A673 (cell line): ENCODE data around the gene FRMD4A. TPM values are rescaled to one million over a fixed set of nuclear protein-coding genes. Genes with fewer than 3 reads are reported as not detected.

ENCODE experiments used
- BruUV-seq: library from RNA; stranded (reverse); fragments of 400-500 nt; replicated peaks from 2 replicates; lab custom pipeline; 2021; lab: Mats Ljungman, UMichigan
- CTCF ChIA-PET: fragments of 300-600 bp; sonication (Branson Sonifier 250); formaldehyde crosslinking; loops from one replicate; lab custom pipeline; 2022; ENCODE audit warnings: antibody characterized with exemption; lab: Charles Lee
- POLR2A ChIA-PET: fragments of 300-600 bp; sonication (Branson Sonifier 250); formaldehyde crosslinking; loops from one replicate; lab custom pipeline; 2022; ENCODE audit warnings: antibody characterized with exemption; ENCODE audit not compliant: low non-redundant PET; lab: Charles Lee
- DNase-seq: peaks from one replicate; pipeline ENCODE4 v3.0.0-alpha.2; 2015; ENCODE audit warnings: low spot score
- H3K27ac ChIP-seq: fragments of 200-600 bp; sonication (generic); 2 replicates; pipeline ENCODE4 v1.5.1; 2016; ENCODE audit warnings: mixed run types, low read depth, mild to moderate bottlenecking, mixed read lengths, antibody characterized with exemption, low read length; ENCODE audit not compliant: poor library complexity, severe bottlenecking
- H3K27me3 ChIP-seq: fragments of 200-600 bp; sonication (generic); replicated peaks from 2 replicates; pipeline ENCODE4 v1.6.1; 2017; ENCODE audit warnings: mixed run types, low read depth, mild to moderate bottlenecking, mixed read lengths, antibody characterized with exemption, low read length; ENCODE audit not compliant: insufficient read depth, poor library complexity
- H3K36me3 ChIP-seq: fragments of 200-600 bp; sonication (generic); 2 replicates; pipeline ENCODE4 v1.6.1; 2016; ENCODE audit warnings: mixed run types, mild to moderate bottlenecking, mixed read lengths, antibody characterized with exemption, low read length; ENCODE audit not compliant: insufficient read depth, poor library complexity, severe bottlenecking
- H3K4me1 ChIP-seq: fragments of 200-600 bp; sonication (generic); 2 replicates; pipeline ENCODE4 v1.6.1; 2017; ENCODE audit warnings: mixed run types, mild to moderate bottlenecking, mixed read lengths, antibody characterized with exemption, low read length; ENCODE audit not compliant: insufficient read depth, poor library complexity, severe bottlenecking
- H3K4me3 ChIP-seq: fragments of 200-600 bp; sonication (generic); 2 replicates; pipeline ENCODE4 v1.5.1; 2016; ENCODE audit warnings: low read depth, mixed run types, mild to moderate bottlenecking, mixed read lengths, low read length; ENCODE audit not compliant: poor library complexity, severe bottlenecking
- H3K9me3 ChIP-seq: fragments of 200-600 bp; sonication (generic); 2 replicates; pipeline ENCODE4 v1.6.1; 2016; ENCODE audit warnings: mixed run types, low read depth, mild to moderate bottlenecking, mixed read lengths, antibody characterized with exemption, low read length; ENCODE audit not compliant: poor library complexity, severe bottlenecking
- EZH2 ChIP-seq: fragments of 200-600 bp; sonication (generic); IDR thresholded peaks from 2 replicates; pipeline ENCODE4 v1.6.1; 2017; ENCODE audit warnings: borderline replicate concordance, low read depth, mild to moderate bottlenecking, mixed read lengths, antibody characterized with exemption, low read length; ENCODE audit not compliant: poor library complexity, severe bottlenecking
- intact Hi-C: fragments of 100-400 bp; cut with micrococcal nuclease; formaldehyde crosslinking; loops from one replicate; pipeline ENCODE4 v1.10.0; 2022; ENCODE audit not compliant: unreplicated experiment
- total RNA-seq: library from RNA; stranded (reverse); gene quantifications from 2 replicates; pipeline ENCODE4 v1.2.3, GENCODE V29; 2021
- TF ChIP-seq, protein P1 (sequence below): fragments of 300-800, 200-600 bp; sonication (generic); conservative IDR thresholded peaks from 2 replicates; pipeline ENCODE4 v1.5.1; 2017; ENCODE audit warnings: low read depth, mild to moderate bottlenecking, antibody characterized with exemption, low read length, moderate library complexity, mixed read lengths

The FRMD4A gene
- total RNA-seq, 1 experiment from 2014 or later: 26.3 TPM

DNA sequence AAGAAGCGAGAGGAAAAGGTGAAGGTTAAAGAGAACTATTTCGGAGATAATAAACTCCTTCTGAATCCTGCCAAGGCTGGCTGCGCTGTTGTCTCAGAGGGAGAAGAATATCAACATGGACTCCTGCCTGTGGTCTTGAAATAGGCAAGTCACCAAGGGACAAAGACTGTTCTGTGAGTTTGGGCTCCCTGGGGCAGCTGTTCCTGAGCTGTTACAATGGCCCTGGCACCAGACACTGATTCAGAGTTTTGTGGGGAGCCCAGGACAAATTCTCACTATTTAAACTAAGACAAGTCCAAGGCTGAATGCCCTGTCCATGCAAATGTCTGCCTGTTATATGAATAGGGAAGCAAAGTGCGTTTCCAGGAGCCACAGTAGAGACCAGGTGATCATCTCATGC, 662.6 kb downstream of the FRMD4A start:
- no peak overlapping the region for H3K4me3 ChIP-seq
- BruUV-seq: no TSS peak
- ChIA-PET POLR2A (no interaction called here), CTCF (no interaction called here)
- TF ChIP-seq, protein P1, sequence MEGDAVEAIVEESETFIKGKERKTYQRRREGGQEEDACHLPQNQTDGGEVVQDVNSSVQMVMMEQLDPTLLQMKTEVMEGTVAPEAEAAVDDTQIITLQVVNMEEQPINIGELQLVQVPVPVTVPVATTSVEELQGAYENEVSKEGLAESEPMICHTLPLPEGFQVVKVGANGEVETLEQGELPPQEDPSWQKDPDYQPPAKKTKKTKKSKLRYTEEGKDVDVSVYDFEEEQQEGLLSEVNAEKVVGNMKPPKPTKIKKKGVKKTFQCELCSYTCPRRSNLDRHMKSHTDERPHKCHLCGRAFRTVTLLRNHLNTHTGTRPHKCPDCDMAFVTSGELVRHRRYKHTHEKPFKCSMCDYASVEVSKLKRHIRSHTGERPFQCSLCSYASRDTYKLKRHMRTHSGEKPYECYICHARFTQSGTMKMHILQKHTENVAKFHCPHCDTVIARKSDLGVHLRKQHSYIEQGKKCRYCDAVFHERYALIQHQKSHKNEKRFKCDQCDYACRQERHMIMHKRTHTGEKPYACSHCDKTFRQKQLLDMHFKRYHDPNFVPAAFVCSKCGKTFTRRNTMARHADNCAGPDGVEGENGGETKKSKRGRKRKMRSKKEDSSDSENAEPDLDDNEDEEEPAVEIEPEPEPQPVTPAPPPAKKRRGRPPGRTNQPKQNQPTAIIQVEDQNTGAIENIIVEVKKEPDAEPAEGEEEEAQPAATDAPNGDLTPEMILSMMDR: no peak
- TF ChIP-seq EZH2: no peak
- no peaks in the 10 kb centered on the region for H3K9me3 ChIP-seq
- H3K27me3 ChIP-seq: no peaks in the 10 kb centered on the region
- peaks cover 7% of the 10 kb centered on the region for H3K36me3 ChIP-seq
- H3K4me1 ChIP-seq: peaks cover 15% of the 10 kb centered on the region
- no peak overlapping the region for H3K27ac ChIP-seq
- intact Hi-C loops: no loop called here
- DNase-seq: no peak

DNA sequence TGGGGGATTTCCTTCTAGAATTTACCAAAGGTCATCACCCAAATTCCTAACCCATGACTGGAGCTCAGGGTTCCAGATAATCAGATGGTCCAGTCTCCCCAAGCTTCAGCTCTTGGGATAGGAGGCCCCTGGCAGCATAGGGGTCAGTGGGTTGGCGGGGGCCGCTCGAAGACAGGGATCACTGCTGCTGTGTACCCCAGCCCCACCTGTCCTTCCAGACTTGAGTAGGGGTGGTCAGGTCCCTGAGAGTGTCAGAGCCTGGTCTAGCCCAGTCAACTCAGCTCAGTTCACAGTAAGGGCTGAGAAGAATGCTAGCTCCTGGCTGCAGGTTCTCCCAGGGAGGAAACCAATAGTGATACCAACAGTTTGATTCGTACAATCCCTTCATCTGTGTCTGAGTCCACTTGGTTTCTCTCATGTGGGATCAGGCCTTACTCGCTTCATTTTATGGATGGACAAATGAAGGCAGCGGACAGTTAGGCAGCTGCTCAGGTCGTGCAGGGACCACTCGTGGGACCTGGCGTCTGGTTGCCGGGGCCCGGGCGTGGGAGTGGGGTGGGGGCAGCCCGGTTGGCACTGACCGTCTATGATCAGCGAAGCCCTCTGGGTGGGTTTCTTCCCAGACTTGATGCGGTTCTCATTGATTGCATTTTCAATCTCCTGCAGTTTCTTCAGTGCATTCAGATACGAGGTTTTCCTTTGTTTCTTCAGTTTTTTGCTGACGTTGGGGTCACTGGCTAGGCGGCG, 665.0 kb downstream of the FRMD4A start:
- Histone ChIP-seq H3K4me1 (no peaks in the 10 kb centered on the region), H3K27me3 (no peaks in the 10 kb centered on the region), H3K36me3 (peaks cover 9% of the 10 kb centered on the region), H3K9me3 (no peaks in the 10 kb centered on the region), H3K27ac (no peak overlapping the region), H3K4me3 (no peak overlapping the region)
- no TSS peak for BruUV-seq
- CTCF ChIA-PET: no interaction called here
- intact Hi-C loops: no loop called here
- no peak for DNase-seq
- no peak for TF ChIP-seq EZH2
- TF ChIP-seq, protein P1: no peak
- POLR2A ChIA-PET: no interaction called here

DNA sequence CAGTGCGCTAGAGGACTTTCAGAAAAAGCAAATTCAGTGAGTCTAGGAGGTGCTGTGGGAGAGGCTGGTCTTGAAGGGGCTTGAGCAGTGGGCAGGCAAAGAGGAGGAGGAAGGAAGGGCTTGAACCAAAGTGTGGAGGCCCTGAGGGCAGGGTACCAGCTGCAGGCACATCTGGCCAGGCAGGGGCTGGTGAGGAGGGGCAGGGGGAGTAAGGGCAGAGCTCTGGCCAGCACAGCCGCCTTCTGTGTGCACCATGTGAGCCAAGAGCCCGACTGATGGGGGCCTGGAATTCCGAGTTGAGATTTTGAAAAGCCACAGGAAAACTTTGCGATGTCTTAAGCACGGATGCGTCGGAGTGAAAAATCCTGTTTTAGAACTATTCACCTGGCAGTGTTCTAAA, 669.5 kb downstream of the FRMD4A start:
- Histone ChIP-seq H3K4me1 (peaks cover 4% of the 10 kb centered on the region), H3K27ac (no peak overlapping the region), H3K9me3 (no peaks in the 10 kb centered on the region), H3K27me3 (no peaks in the 10 kb centered on the region), H3K36me3 (peaks cover 13% of the 10 kb centered on the region), H3K4me3 (no peak overlapping the region)
- no TSS peak for BruUV-seq
- intact Hi-C loops: no loop called here
- POLR2A ChIA-PET: no interaction called here
- no peak for TF ChIP-seq EZH2
- TF ChIP-seq, protein P1: no peak
- CTCF ChIA-PET: no interaction called here
- no peak for DNase-seq
